CD4-positive, CD25-positive, alpha-beta regulatory T cell (primary cell): ENCODE measurements around the gene AMFR. TPM values are rescaled to one million over a fixed set of nuclear protein-coding genes. Genes with fewer than 3 reads are reported as not detected.
"Not testable (repeated sequence)": the region's sequence is repeated elsewhere in the genome, so short reads cannot be mapped to it uniquely, and the experiment has no call there.

Experiments
- ATAC-seq, 2 donors: fragments of 150-1000 bp; cut with Tn5 transposase; one replicate each; pipeline ENCODE4 v1.10.0; 2021; ENCODE audit warnings: low read depth in 2 of 2, moderate number of reproducible peaks in 2 of 2, moderate library complexity in 1 of 2
- DNase-seq, 3 donors: peaks; one replicate each; pipeline versions ENCODE4 v3.0.0 to v3.0.0-alpha.2; 2012 to 2022; ENCODE audit warnings: mixed read lengths in 1 of 3
- H3K27ac ChIP-seq: one replicate; pipeline ENCODE4 v1.7.0; 2013; ENCODE audit warnings: mild to moderate bottlenecking, low read length; ENCODE audit not compliant: insufficient read depth, poor library complexity, severe bottlenecking
- H3K27me3 ChIP-seq: one replicate; pipeline ENCODE4 v1.7.0; 2013; ENCODE audit warnings: low read length; ENCODE audit not compliant: control insufficient read depth, insufficient read depth
- H3K36me3 ChIP-seq: one replicate; pipeline ENCODE4 v1.7.0; 2013; ENCODE audit warnings: mild to moderate bottlenecking, low read length, moderate library complexity; ENCODE audit not compliant: control insufficient read depth, insufficient read depth
- H3K4me1 ChIP-seq: 2 replicates; pipeline ENCODE4 v1.7.0; 2013; ENCODE audit warnings: mild to moderate bottlenecking, low read length; ENCODE audit not compliant: insufficient read depth, control insufficient read depth, poor library complexity, severe bottlenecking
- H3K4me3 ChIP-seq: one replicate; pipeline ENCODE4 v1.7.0; 2013; ENCODE audit warnings: low read depth, mild to moderate bottlenecking, low read length, moderate library complexity
- H3K9me3 ChIP-seq, 2 experiments: 1 replicate in 1 of 2; 2 replicates in 1 of 2; pipeline ENCODE4 v1.7.0; 2013; ENCODE audit warnings: low read length in 2 of 2, mild to moderate bottlenecking in 1 of 2, moderate library complexity in 1 of 2; ENCODE audit not compliant: control insufficient read depth in 2 of 2
- H3K27ac Mint-ChIP-seq, 3 donors: one replicate each; pipeline ENCODE4 v1.8.0; 2020 to 2022; ENCODE audit warnings: mild to moderate bottlenecking in 3 of 3, mixed read lengths in 3 of 3, moderate library complexity in 2 of 3
- H3K27me3 Mint-ChIP-seq: one replicate; pipeline ENCODE4 v1.8.0; 2022; ENCODE audit warnings: mild to moderate bottlenecking, mixed read lengths
- H3K36me3 Mint-ChIP-seq: one replicate; pipeline ENCODE4 v1.8.0; 2020; ENCODE audit warnings: mixed read lengths
- H3K4me1 Mint-ChIP-seq, 4 donors: one replicate each; pipeline ENCODE4 v1.8.0; 2020 to 2022; ENCODE audit warnings: mixed read lengths in 4 of 4, mild to moderate bottlenecking in 1 of 4
- H3K4me3 Mint-ChIP-seq, 4 donors: one replicate each; pipeline ENCODE4 v1.8.0; 2020 to 2022; ENCODE audit warnings: mild to moderate bottlenecking in 4 of 4, mixed read lengths in 4 of 4, moderate library complexity in 3 of 4
- H3K9me3 Mint-ChIP-seq, 7 donors: one replicate each; pipeline ENCODE4 v1.8.0; 2020 to 2022; ENCODE audit warnings: mixed read lengths in 7 of 7, mild to moderate bottlenecking in 3 of 7, moderate library complexity in 2 of 7
- polyA plus RNA-seq, 4 donors: library from polyadenylated mRNA; unstranded; fragments of 300-500 nt; fragmentation: Illumina TruSeq; gene quantifications; one replicate each; pipeline ENCODE4 v1.2.3, GENCODE V29; 2021
- total RNA-seq: library from RNA; stranded (reverse); gene quantifications from one replicate; pipeline ENCODE4 v1.2.3, GENCODE V29; 2022

AMFR gene
- total and polyA plus RNA-seq, 5 donors from 2014 or later, result 21.1 to 77.3 (median 52.4) TPM

- Histone ChIP-seq H3K4me1 (no peaks in the 10 kb centered on the region), H3K27ac (no peak overlapping the region), H3K9me3 (no peaks in the 10 kb centered on the region), H3K27me3 (no peaks in the 10 kb centered on the region), H3K36me3 (peaks cover 70% of the 10 kb centered on the region), H3K4me3 (no peak overlapping the region)
- Mint-ChIP-seq H3K27ac (no peak overlapping the region), H3K9me3 (no peaks in the 10 kb centered on the region), H3K4me1 (peaks cover 4 to 10% (median 7%) of the 10 kb centered on the region in 4 donors), H3K27me3 (no peaks in the 10 kb centered on the region), H3K4me3 (no peak overlapping the region), H3K36me3 (peaks cover 46% of the 10 kb centered on the region)
- ATAC-seq, result no peak
- DNase-seq, result no peak
Measured at GRCh38 chr16:56405977-56406672, 19.2 kb downstream of the AMFR start.

- H3K27ac Mint-ChIP-seq, result no peak overlapping the region
- ATAC-seq, result no peak
- H3K36me3 Mint-ChIP-seq, result peaks cover 52% of the 10 kb centered on the region
- Histone ChIP-seq H3K27me3 (no peaks in the 10 kb centered on the region), H3K9me3 (no peaks in the 10 kb centered on the region), H3K4me1 (no peaks in the 10 kb centered on the region), H3K27ac (no peak overlapping the region), H3K36me3 (peaks cover 64% of the 10 kb centered on the region), H3K4me3 (no peak overlapping the region)
- no peak overlapping the region for H3K4me3 Mint-ChIP-seq
- no peaks in the 10 kb centered on the region for H3K27me3 Mint-ChIP-seq
- peaks cover 0 to 12% (median 7%) of the 10 kb centered on the region in 4 donors for H3K4me1 Mint-ChIP-seq
- DNase-seq, result no peak
- peaks cover 0 to 2% (median 0%) of the 10 kb centered on the region in 7 donors for H3K9me3 Mint-ChIP-seq
Measured at GRCh38 chr16:56401482-56401881, 23.9 kb downstream of the AMFR start.

- H3K4me1 Mint-ChIP-seq, result peaks cover 0 to 15% (median 8%) of the 10 kb centered on the region in 4 donors
Measured at GRCh38 chr16:56400458-56400857, 24.9 kb downstream of the AMFR start.

DNA sequence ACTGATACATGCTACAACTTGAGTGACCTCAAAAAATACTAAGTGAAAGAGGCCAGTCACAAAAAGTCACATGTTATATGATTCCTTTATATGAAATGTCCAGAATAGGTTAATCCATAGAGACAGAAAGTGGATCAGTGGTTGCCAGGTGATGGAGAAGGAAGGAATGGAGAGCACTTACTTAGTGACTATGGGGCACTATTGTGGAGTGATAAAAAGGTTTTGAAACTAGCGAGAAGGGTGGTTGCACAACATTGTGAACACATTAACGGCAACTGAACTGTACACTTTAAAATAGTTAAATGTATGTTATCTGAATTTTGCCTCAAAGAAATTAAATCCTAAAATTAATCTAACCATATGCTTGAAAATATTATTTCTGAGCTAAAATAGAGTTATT, 25.9 kb downstream of the AMFR start:
- Mint-ChIP-seq H3K27ac (peak overlapping the region in 1 of 3 donors; percentile 53), H3K9me3 (peaks cover 0 to 2% (median 0%) of the 10 kb centered on the region in 7 donors), H3K27me3 (no peaks in the 10 kb centered on the region), H3K4me1 (peaks cover 0 to 15% (median 9%) of the 10 kb centered on the region in 4 donors), H3K36me3 (peaks cover 52% of the 10 kb centered on the region), H3K4me3 (no peak overlapping the region)
- DNase-seq (no peak), ATAC-seq (no peak)
- H3K27me3 ChIP-seq, result no peaks in the 10 kb centered on the region
- no peaks in the 10 kb centered on the region for H3K4me1 ChIP-seq
- peaks cover 53% of the 10 kb centered on the region for H3K36me3 ChIP-seq
- no peak overlapping the region for H3K4me3 ChIP-seq
- H3K9me3 ChIP-seq, result no peaks in the 10 kb centered on the region
- no peak overlapping the region for H3K27ac ChIP-seq

More at GRCh38 chr16:56400458-56400857, 24.9 kb downstream of the AMFR start:
- Histone ChIP-seq H3K4me3 (no peak overlapping the region), H3K27me3 (no peaks in the 10 kb centered on the region), H3K9me3 (no peaks in the 10 kb centered on the region), H3K27ac (no peak overlapping the region), H3K36me3 (peaks cover 62% of the 10 kb centered on the region), H3K4me1 (no peaks in the 10 kb centered on the region)
- Mint-ChIP-seq H3K4me3 (peak overlapping the region in 1 of 4 donors; percentile 56), H3K36me3 (peaks cover 56% of the 10 kb centered on the region), H3K27ac (no peak overlapping the region), H3K27me3 (no peaks in the 10 kb centered on the region), H3K9me3 (peaks cover 0 to 2% (median 0%) of the 10 kb centered on the region in 7 donors)
- ATAC-seq (no peak), DNase-seq (no peak)

DNA sequence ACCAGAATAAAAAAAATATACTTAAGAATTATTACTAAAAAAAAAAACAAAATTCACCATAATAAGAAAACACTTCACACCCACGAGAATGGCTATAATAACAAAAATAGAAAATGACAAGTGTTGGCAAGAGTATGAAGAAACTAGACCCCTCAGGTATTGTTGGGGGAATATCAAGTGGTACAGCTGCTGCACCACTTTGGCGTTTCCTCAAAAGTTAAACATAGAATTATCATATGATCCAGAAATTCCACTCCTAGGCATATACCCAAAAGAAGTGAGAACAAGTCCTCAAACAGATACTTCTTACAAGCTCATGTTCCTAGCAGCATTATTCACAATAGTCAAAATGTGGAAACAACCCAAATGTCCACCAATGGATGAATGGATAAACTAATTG, 26.3 kb downstream of the AMFR start:
- Histone ChIP-seq H3K4me3 (no peak overlapping the region), H3K27ac (no peak overlapping the region), H3K9me3 (no peaks in the 10 kb centered on the region), H3K27me3 (no peaks in the 10 kb centered on the region), H3K36me3 (peaks cover 48% of the 10 kb centered on the region), H3K4me1 (no peaks in the 10 kb centered on the region)
- ATAC-seq (no peak), DNase-seq (no peak)
- H3K27me3 Mint-ChIP-seq, result no peaks in the 10 kb centered on the region
- H3K9me3 Mint-ChIP-seq, result peaks cover 0 to 2% (median 0%) of the 10 kb centered on the region in 7 donors
- H3K4me1 Mint-ChIP-seq, result peaks cover 0 to 15% (median 10%) of the 10 kb centered on the region in 4 donors
- H3K27ac Mint-ChIP-seq, result peak overlapping the region in 1 of 3 donors; percentile 53
- no peak overlapping the region for H3K4me3 Mint-ChIP-seq
- peaks cover 50% of the 10 kb centered on the region for H3K36me3 Mint-ChIP-seq

- peaks cover 59% of the 10 kb centered on the region for H3K36me3 Mint-ChIP-seq
Measured at GRCh38 chr16:56396724-56397123, 28.6 kb downstream of the AMFR start.

GRCh38 chr16:56389554-56389953, 35.8 kb downstream of the AMFR start:
- Mint-ChIP-seq H3K9me3 (no peaks in the 10 kb centered on the region), H3K36me3 (peaks cover 60% of the 10 kb centered on the region), H3K4me3 (no peak overlapping the region), H3K4me1 (peaks cover 0 to 19% (median 8%) of the 10 kb centered on the region in 4 donors), H3K27ac (peak overlapping the region in 1 of 3 donors; percentile 85), H3K27me3 (no peaks in the 10 kb centered on the region)
- Histone ChIP-seq H3K9me3 (no peaks in the 10 kb centered on the region), H3K27me3 (no peaks in the 10 kb centered on the region), H3K4me1 (no peaks in the 10 kb centered on the region), H3K36me3 (peaks cover 58% of the 10 kb centered on the region), H3K27ac (no peak overlapping the region), H3K4me3 (no peak overlapping the region)
- ATAC-seq (no peak), DNase-seq (no peak)

More at GRCh38 chr16:56396724-56397123, 28.6 kb downstream of the AMFR start:
- H3K4me1 ChIP-seq, H3K4me3 Mint-ChIP-seq, H3K27ac ChIP-seq, H3K4me3 ChIP-seq, DNase-seq, H3K27me3 ChIP-seq, H3K9me3 ChIP-seq, H3K9me3 Mint-ChIP-seq, H3K27me3 Mint-ChIP-seq, ATAC-seq: not testable (repeated sequence)
- peaks cover 28% of the 10 kb centered on the region for H3K36me3 ChIP-seq
- H3K27ac Mint-ChIP-seq, result peak overlapping the region in 1 of 3 donors; percentile 47
- H3K4me1 Mint-ChIP-seq, result peaks cover 0 to 21% (median 14%) of the 10 kb centered on the region in 4 donors

GRCh38 chr16:56388209-56388608, 37.1 kb downstream of the AMFR start:
- no peaks in the 10 kb centered on the region for H3K27me3 Mint-ChIP-seq
- H3K36me3 Mint-ChIP-seq, result peaks cover 63% of the 10 kb centered on the region
- Histone ChIP-seq H3K4me1 (no peaks in the 10 kb centered on the region), H3K27ac (no peak overlapping the region), H3K36me3 (peaks cover 71% of the 10 kb centered on the region), H3K4me3 (no peak overlapping the region), H3K27me3 (no peaks in the 10 kb centered on the region), H3K9me3 (no peaks in the 10 kb centered on the region)
- peaks cover 0 to 11% (median 4%) of the 10 kb centered on the region in 7 donors for H3K9me3 Mint-ChIP-seq
- H3K27ac Mint-ChIP-seq, result peak overlapping the region in 1 of 3 donors; percentile 9
- DNase-seq (no peak), ATAC-seq (no peak)
- no peak overlapping the region for H3K4me3 Mint-ChIP-seq
- H3K4me1 Mint-ChIP-seq, result peaks cover 0 to 14% (median 3%) of the 10 kb centered on the region in 4 donors
